Brain microvascular endothelial cell (primary cell): ENCODE measurements around the gene NPIPA8.
"Not testable (repeated sequence)": the region's sequence is repeated elsewhere in the genome, so short reads cannot be mapped to it uniquely, and the experiment has no call there.

Experiments used
- DNase-seq: peaks from one replicate; pipeline ENCODE4 v3.0.0-alpha.2; 2020
- H3K27ac ChIP-seq: fragments of 250-450 bp; sonication (Bioruptor Pico); 2 replicates; pipeline ENCODE4 v1.5.1; 2020; ENCODE audit warnings: mild to moderate bottlenecking, moderate library complexity
- H3K27me3 ChIP-seq: fragments of 250-450 bp; sonication (Bioruptor Pico); replicated peaks from 2 replicates; pipeline ENCODE4 v1.5.1; 2020; ENCODE audit warnings: mild to moderate bottlenecking
- H3K36me3 ChIP-seq: fragments of 250-450 bp; sonication (Bioruptor Pico); replicated peaks from 2 replicates; pipeline ENCODE4 v1.5.1; 2020; ENCODE audit warnings: mild to moderate bottlenecking
- H3K4me3 ChIP-seq: 2 replicates; pipeline ENCODE4 v1.5.1; 2011; ENCODE audit warnings: low read depth, mild to moderate bottlenecking, control low read depth, low read length, moderate library complexity
- in situ Hi-C: cut with HindIII; loops from 2 replicates; pipeline ENCODE4 v1.10.0; 2017; ENCODE audit warnings: low sequenced_read_pairs, low pct_ligation_motif_present

NPIPA8 gene

DNA sequence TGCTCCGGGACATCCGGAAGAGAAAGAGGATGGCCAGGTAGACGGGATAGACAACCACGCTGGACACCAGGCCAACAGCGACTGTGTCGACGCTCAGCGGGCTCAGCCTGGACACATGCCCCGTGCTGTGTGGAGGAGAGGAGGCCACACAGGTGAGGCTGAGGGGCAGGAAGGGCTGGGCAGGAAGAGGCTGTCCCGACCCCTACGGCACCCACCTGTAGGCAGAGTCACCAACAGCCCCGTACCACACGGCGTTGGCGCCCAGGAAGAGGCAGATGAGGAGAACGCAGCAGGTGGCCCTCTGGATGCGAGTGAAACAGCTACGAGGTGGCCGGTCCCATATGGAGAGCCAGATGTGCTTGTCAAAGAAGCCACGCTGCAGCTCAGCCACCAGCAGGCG is at the start of gene NPIPA8:
NPIPA8 (minus strand) TSS at position 101 of the 400 bp plus-strand sequence. CDS start 4,074 bp downstream, outside the sequence.
- H3K36me3 ChIP-seq, H3K4me3 ChIP-seq, in situ Hi-C loops, H3K27ac ChIP-seq, H3K27me3 ChIP-seq, DNase-seq: not testable (repeated sequence)

DNA sequence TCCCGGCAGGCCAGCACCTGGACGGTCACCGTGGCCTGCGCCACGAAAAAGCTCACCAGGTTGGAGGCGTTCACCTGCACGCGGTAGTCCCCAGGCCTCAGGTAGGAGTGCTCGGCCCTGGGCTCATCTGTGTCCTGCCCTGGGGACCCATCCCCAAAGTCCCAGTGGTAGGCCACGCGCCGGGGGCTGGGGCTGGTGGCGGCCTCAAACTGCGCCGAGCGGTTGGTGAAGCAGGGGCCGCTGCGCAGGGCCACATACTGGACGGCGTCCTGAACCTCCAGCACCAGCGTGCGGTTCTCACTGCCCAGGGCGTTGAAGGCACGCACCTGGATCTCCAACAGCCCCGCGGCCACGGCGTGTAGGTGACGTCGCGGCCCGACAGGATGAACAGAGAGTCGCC is 48.7 kb upstream of the NPIPA8 start:
- in situ Hi-C loops, H3K27me3 ChIP-seq, DNase-seq: not testable (repeated sequence)

DNA sequence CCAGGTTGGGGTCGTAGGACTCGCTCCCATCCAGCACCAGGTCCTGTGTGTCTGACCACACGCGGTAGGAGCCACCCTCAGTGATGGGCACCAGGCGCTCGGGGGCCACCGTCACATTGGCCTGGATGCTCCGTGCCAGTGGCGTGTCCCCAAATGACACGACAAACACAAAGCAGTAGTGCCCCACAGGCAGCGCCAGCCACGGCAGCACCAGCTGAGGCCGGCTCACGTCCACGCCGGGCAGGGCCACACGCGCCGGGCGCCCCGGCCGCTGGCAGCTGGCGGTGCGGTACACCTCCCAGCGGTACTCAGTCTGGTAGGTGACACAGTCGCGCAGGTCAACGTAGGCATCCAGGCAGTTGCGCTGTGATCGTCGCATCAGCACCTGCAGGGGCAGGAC is 48.3 kb upstream of the NPIPA8 start:
- H3K36me3 ChIP-seq, DNase-seq, H3K4me3 ChIP-seq, H3K27me3 ChIP-seq, H3K27ac ChIP-seq, in situ Hi-C loops: not testable (repeated sequence)

More for the DNA sequence above, 48.7 kb upstream of the NPIPA8 start:
- H3K36me3 ChIP-seq, H3K27ac ChIP-seq, H3K4me3 ChIP-seq: not testable (repeated sequence)

DNA sequence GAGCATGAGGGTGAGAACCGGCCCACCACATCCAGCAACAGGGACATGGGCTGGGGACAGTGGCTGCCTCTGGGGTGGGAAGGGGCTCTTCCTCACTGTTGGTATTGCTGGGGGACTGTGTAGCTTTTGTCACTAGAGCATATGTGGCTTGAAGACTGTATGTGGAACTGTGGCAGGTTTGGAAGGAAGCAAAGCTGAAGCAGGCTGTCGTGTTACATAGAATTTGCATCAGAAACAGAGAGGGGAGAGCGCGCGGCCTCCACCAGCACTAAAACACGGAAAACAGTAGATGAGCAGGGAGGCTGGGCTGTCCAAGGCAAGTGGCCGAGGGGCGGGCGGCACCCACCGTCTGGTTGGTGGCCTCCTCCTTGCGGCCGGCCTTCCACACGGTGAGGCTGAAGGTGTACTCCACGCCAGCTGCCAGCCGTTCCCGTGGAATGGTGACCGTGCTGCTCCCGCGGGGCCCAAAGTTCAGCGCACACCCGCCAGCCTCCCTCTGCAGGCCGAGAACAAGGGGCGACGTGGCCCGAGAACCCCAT is 47.6 kb upstream of the NPIPA8 start:
- DNase-seq, in situ Hi-C loops, H3K27me3 ChIP-seq, H3K36me3 ChIP-seq, H3K4me3 ChIP-seq, H3K27ac ChIP-seq: not testable (repeated sequence)

DNA sequence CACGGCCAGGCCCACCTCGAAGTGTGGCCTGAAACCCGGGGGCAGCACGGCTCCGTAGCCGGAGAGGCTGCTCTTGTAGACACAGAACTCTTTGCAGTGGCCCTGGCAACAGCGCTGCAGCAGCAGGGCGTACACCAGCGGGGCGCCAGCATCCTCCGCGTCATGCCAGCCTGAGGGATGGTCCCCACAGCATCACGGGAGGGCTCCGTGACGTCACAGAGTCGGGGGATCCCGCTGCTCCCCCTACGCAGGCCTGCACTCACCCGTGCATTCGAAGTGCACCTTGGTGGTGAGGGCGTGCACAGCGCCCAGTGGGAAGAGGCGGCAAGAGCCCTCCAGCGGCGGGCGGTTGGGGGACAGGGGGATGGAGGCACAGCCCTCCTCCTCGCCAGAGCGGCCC is 46.2 kb upstream of the NPIPA8 start:
- H3K36me3 ChIP-seq, H3K27ac ChIP-seq, DNase-seq, in situ Hi-C loops, H3K27me3 ChIP-seq, H3K4me3 ChIP-seq: not testable (repeated sequence)

DNA sequence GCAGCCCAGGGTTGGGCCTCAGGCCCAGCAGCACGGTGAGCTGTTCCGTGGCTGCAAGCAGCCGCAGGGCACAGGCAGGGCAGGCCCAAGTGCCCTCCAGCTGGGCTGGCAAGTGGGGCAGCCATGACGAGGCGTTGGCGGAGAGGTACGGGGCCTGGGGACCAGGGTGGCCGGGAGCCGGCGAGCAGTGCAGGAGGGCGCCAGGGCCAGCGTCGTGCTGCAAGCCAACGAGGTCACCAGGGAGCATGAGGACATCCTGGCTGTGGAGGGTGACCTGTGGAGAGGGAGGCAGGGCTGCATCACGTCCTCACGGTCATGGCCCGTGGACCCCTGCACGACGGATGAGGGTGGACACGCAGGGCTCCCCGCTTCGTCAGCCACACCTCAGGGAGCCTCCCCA is 11.2 kb upstream of the NPIPA8 start:
- H3K27ac ChIP-seq, H3K27me3 ChIP-seq, H3K4me3 ChIP-seq, H3K36me3 ChIP-seq, in situ Hi-C loops, DNase-seq: not testable (repeated sequence)

DNA sequence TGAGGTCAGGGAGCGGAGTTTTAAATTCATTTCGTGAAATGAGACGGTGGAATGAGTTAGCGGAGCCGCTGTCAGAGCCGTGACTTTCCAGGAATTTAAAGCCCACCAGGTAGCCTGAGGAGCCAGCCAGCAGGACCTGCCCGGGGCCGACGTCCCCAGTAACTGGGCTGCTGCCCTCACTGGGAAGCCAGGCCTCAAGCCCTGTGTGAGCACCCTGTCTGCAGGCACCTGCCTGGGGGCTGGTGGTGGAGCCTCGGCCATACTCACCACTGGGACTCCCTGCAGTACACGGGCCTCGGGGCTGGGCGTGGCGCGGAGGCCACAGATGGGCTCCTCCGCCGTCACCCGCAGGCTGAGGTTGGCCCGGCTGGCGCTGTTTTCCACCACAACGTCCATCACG is 10.5 kb upstream of the NPIPA8 start:
- in situ Hi-C loops, H3K27me3 ChIP-seq, H3K4me3 ChIP-seq, DNase-seq, H3K36me3 ChIP-seq, H3K27ac ChIP-seq: not testable (repeated sequence)

DNA sequence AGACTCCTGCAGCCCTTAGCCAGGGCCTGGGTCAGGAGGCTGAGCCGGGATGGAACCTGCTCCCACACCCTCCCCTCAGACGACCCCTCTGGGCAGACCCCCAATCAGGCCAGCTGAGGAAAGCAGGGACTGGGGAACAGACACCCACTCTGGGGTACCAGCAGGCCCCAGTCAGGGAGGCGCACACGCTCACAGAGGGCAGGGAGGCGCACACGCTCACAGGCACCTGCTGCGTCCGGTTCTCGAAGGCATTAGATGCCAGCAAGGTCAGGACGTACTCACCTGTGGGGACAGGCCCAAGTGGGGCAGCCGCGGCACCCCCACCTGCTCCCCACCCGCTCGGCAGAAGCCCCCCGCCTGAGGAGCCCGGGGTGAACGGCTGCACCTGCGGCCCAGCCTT is 8.1 kb upstream of the NPIPA8 start:
- H3K36me3 ChIP-seq, DNase-seq, H3K4me3 ChIP-seq, in situ Hi-C loops, H3K27me3 ChIP-seq, H3K27ac ChIP-seq: not testable (repeated sequence)

DNA sequence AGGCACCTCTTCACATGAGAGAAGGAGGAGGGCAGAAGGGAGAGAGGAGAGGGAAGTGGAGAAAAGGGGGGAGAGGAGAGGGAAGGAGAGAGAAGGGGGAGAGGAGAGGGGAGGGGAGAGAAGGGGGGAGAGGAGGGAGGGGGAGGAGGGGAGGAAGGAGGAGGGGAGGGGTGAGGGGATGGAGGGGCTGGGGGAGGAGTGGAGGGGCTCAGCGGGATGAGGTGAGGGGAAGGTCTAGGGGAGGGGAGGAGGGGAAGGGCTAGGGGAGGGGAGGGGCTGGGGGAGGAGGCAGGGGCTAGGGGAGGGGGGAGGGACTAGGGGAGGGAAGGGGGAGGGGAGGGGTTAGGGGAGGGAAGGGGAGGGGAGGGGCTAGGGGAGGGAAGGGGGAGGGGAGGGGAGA is 5.5 kb upstream of the NPIPA8 start:
- H3K27me3 ChIP-seq, H3K27ac ChIP-seq, H3K4me3 ChIP-seq, H3K36me3 ChIP-seq, in situ Hi-C loops, DNase-seq: not testable (repeated sequence)

DNA sequence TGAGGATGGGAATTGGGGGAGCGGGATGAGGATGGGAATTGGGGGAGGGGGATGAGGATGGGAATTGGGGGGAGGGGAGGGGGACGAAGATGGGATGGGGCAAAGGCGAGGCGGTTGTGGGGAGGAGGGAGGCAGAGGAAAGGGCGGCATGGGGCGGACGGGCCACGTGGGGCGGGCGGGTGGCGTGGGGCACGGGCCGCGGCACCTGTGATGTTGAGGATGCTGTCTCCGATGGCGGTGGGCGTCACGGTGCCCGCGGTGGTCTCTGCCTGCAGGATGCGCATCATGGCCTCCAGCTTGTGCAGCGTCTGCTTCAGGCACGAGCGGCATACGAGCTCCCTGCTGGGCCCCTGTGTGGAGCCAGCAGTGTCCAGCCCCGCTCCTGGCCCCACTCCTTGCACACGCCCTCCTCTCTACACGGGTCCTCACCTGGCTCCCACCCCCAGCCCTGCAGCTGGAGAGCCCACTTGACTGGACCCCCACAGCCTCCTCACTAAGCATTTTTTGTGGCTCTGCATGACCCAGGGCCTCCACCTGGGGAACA is 5.0 kb upstream of the NPIPA8 start:
- H3K27ac ChIP-seq, H3K4me3 ChIP-seq, in situ Hi-C loops: not testable (repeated sequence)

DNA sequence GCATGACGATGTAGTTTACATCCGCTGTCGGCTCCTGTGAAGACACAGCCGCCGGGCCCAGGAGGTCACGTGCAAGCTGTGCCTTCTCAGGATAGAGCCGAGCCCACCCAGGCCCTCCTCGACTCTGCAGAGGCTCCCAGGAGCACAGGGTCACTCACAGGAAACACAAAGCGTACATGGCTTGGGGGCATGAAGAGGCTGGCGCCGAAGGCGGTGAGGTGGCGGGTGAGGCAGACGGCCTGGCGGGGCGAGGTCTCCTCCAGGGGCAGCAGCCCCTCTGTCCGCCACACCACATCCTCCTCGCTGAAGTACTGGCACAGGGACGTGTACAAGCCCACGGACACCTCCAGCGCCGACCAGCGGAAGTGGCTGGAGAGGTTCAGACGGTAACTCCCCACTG is 2.7 kb upstream of the NPIPA8 start:
- H3K36me3 ChIP-seq, DNase-seq, in situ Hi-C loops, H3K4me3 ChIP-seq, H3K27ac ChIP-seq, H3K27me3 ChIP-seq: not testable (repeated sequence)

More for the DNA sequence above, 5.0 kb upstream of the NPIPA8 start:
- not testable (repeated sequence) for H3K36me3 ChIP-seq, H3K27me3 ChIP-seq, DNase-seq

DNA sequence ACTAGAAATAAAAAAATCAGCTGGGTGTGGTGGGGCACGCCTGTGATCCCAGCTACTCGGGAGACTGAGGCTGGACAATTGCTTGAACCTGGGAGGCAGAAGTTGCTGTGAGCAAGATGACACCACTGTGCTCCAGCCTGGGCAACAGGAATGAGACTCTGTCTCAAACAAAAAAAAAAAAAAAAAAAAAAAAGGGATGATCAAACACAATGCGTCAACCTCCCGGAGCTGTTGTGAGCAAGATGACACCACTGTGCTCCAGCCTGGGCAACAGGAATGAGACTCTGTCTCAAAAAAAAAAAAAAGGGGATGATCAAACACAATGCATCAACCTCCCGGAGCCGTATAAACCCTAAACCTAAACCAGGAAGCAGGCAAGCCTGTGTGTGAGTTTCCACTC is 24.7 kb downstream of the NPIPA8 start:
- H3K4me3 ChIP-seq, H3K27ac ChIP-seq, DNase-seq, H3K36me3 ChIP-seq, in situ Hi-C loops, H3K27me3 ChIP-seq: not testable (repeated sequence)

DNA sequence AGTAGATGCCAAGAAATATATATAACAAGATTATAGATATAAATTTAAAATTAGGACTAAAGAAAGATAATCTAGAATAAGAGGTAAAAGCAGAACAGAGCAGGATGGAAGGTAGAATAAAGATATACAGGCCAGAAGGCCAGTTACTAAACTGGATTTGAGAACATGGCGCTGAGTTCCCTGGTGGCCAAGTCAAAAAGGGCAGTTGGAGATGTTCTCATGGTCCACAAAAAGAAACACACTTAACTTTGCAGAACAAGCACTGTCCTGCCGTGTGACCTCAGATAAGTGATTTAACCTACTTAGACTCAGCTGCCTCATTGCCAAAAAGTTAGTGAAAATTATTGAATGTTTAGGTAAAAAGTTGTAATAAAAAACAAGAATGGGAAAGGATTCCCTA is 27.4 kb downstream of the NPIPA8 start:
- H3K4me3 ChIP-seq, H3K27ac ChIP-seq, DNase-seq, H3K36me3 ChIP-seq, in situ Hi-C loops, H3K27me3 ChIP-seq: not testable (repeated sequence)

DNA sequence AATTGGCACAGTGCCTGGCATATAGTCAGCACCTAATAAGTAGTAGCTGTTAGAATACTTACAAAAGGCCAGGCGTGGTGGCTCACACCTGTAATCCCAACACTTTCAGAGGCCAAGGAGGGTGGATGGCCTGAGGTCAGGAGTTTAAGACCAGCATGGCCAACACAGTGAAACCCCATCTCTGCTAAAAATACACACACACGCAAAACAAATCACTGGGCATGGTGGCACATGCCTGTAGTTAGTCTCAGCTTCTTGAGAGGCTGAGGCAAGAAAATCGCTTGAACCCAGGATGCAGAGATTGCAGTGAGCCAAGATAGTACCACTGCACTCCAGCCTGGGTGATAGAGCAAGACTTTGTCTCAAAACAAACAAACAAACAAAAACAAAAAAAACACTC is 29.3 kb downstream of the NPIPA8 start:
- H3K27me3 ChIP-seq, in situ Hi-C loops, H3K4me3 ChIP-seq, H3K36me3 ChIP-seq, DNase-seq, H3K27ac ChIP-seq: not testable (repeated sequence)

DNA sequence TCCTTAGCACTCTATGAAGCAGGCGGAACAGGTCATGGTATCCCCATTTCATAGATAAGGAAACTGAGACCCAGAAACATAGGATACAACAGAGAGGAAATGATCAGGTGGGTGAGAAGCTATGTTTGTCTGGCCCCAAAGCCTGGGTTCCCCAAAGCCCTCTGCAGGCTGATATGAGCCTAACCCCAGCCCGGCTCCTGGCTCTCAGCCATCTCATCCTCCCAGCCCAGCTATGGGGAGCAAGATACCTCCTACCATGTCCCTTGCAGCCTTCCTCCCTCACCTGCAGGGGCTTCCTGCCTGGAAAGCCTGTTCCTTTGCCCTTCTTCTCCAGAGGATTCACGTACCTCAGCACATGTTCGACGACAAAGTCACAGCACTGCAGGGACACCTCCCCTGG is 30.5 kb downstream of the NPIPA8 start:
- H3K27me3 ChIP-seq, DNase-seq, in situ Hi-C loops, H3K27ac ChIP-seq, H3K4me3 ChIP-seq, H3K36me3 ChIP-seq: not testable (repeated sequence)
